ENCODE data around the gene PARN. TPM values are rescaled to one million over a fixed set of nuclear protein-coding genes. Genes with fewer than 3 reads are reported as not detected.

PARN gene
- polyA plus RNA-seq, 3 donors, result 18.4 to 24.4 (median 19.1) TPM

- Histone ChIP-seq H3K9ac (ENCODE audit: insufficient read depth, low read length, poor library complexity, severe bottlenecking) (no peak overlapping the region), H3K4me1 (ENCODE audit: control insufficient read depth in 1 of 2, insufficient read depth in 2 of 2, low read length in 2 of 2) (peaks cover 24 to 30% of the 10 kb centered on the region in 2 donors), H2AFZ (ENCODE audit: insufficient read depth, low read depth, low read length, poor library complexity, severe bottlenecking) (no peak overlapping the region), H3K36me3 (replicated peaks in 1 of 2; ENCODE audit: control insufficient read depth in 1 of 2, insufficient read depth in 2 of 2, low read length in 2 of 2) (peaks cover 8 to 37% of the 10 kb centered on the region in 2 donors), H3K27me3 (ENCODE audit: control insufficient read depth in 2 of 2, insufficient read depth in 2 of 2, low read length in 2 of 2) (no peaks in the 10 kb centered on the region), H3K4me3 (replicated peaks in 1 of 3; ENCODE audit: low read depth in 2 of 3, low read length in 3 of 3) (no peak overlapping the region), H3K4me2 (replicated peaks; ENCODE audit: extremely low read depth, low read length, poor library complexity, severe bottlenecking) (no peak overlapping the region), H3K79me2 (ENCODE audit: insufficient read depth, low read length) (peaks cover 85% of the 10 kb centered on the region), H4K20me1 (ENCODE audit: insufficient read depth, low read length) (peaks cover 65% of the 10 kb centered on the region), H3K27ac (ENCODE audit: low read depth in 1 of 2, low read length in 2 of 2) (peak overlapping the region in 1 of 2 donors; percentile 94), H3K9me3 (replicated peaks in 1 of 2; ENCODE audit: control insufficient read depth in 1 of 2, insufficient read depth in 1 of 2, low read length in 2 of 2) (no peaks in the 10 kb centered on the region)
- Mint-ChIP-seq H3K27ac (peak overlapping the region in 4 of 7 donors; percentile 20 to 84 (median 51)), H3K36me3 (peaks cover 9 to 42% of the 10 kb centered on the region in 2 donors), H3K9me3 (peaks cover 0 to 2% (median 0%) of the 10 kb centered on the region in 7 donors), H3K4me3 (no peak overlapping the region), H3K4me1 (peaks cover 30% of the 10 kb centered on the region), H3K27me3 (ENCODE audit: low read depth in 3 of 3) (no peaks in the 10 kb centered on the region)
- no peak for DNase-seq
- intact Hi-C loops (cut with micrococcal nuclease), result loop anchor here in 1 of 2 donors (10.0 kb wide), 2 partner anchors 1009 to 1249 kb away; partner anchors contain the start of genes CEP20 and MARF1
- 100% methylated on average over 4 of the region's 12 CpGs for WGBS (ENCODE audit: insufficient coverage)
- TF ChIP-seq CTCF (IDR thresholded peaks at IDR 0.05), result no peak
Measured at GRCh38 chr16:14635395-14636165, 5.5 kb upstream of the PARN start.

- no peaks in the 10 kb centered on the region for H3K9me3 ChIP-seq (replicated peaks in 1 of 2; ENCODE audit: control insufficient read depth in 1 of 2, insufficient read depth in 1 of 2, low read length in 2 of 2)
- peaks cover 31 to 39% of the 10 kb centered on the region in 2 donors for H3K4me1 ChIP-seq (ENCODE audit: control insufficient read depth in 1 of 2, insufficient read depth in 2 of 2, low read length in 2 of 2)
- no peak for TF ChIP-seq CTCF (IDR thresholded peaks at IDR 0.05)
- H3K4me2 ChIP-seq (replicated peaks; ENCODE audit: extremely low read depth, low read length, poor library complexity, severe bottlenecking), result peak overlapping the region; percentile 88
- Mint-ChIP-seq H3K27me3 (ENCODE audit: low read depth in 3 of 3) (no peaks in the 10 kb centered on the region), H3K4me1 (peaks cover 36% of the 10 kb centered on the region), H3K36me3 (peaks cover 8 to 30% of the 10 kb centered on the region in 2 donors), H3K27ac (peak overlapping the region in 6 of 7 donors; percentile 97 to 100 (median 97)), H3K4me3 (peak overlapping the region; percentile 99), H3K9me3 (peaks cover 0 to 3% (median 0%) of the 10 kb centered on the region in 7 donors)
- peak overlapping the region; percentile 74 for H2AFZ ChIP-seq (ENCODE audit: insufficient read depth, low read depth, low read length, poor library complexity, severe bottlenecking)
- peaks cover 52% of the 10 kb centered on the region for H4K20me1 ChIP-seq (ENCODE audit: insufficient read depth, low read length)
- peaks cover 8 to 24% of the 10 kb centered on the region in 2 donors for H3K36me3 ChIP-seq (replicated peaks in 1 of 2; ENCODE audit: control insufficient read depth in 1 of 2, insufficient read depth in 2 of 2, low read length in 2 of 2)
- WGBS (ENCODE audit: insufficient coverage), result no CpG with 5 or more reads among the region's 7 CpGs
- H3K9ac ChIP-seq (ENCODE audit: insufficient read depth, low read length, poor library complexity, severe bottlenecking), result peak overlapping the region; percentile 95
- H3K27me3 ChIP-seq (ENCODE audit: control insufficient read depth in 2 of 2, insufficient read depth in 2 of 2, low read length in 2 of 2), result no peaks in the 10 kb centered on the region
- H3K4me3 ChIP-seq (replicated peaks in 1 of 3; ENCODE audit: low read depth in 2 of 3, low read length in 3 of 3), result peak overlapping the region in 1 of 3 experiments; percentile 95
- DNase-seq, result no peak
- H3K79me2 ChIP-seq (ENCODE audit: insufficient read depth, low read length), result peaks cover 79% of the 10 kb centered on the region
- intact Hi-C loops (cut with micrococcal nuclease), result loop anchor here in 1 of 2 donors (5.0 to 10.0 kb wide), 3 partner anchors 712 to 1250 kb away; partner anchors contain the start of genes CEP20, ERCC4 and MARF1
- H3K27ac ChIP-seq (ENCODE audit: low read depth in 1 of 2, low read length in 2 of 2), result peak overlapping the region in 1 of 2 donors; percentile 94
Measured at GRCh38 chr16:14634389-14634725, 4.3 kb upstream of the PARN start.

Data from CD14-positive monocyte (primary cell).